GM12892 (cell line): Measurements from ENCODE around the gene WDR35.

Experiments used
- POLR2A ChIP-seq: IDR thresholded peaks from 2 replicates; pipeline ENCODE4 v1.6.1; 2011; ENCODE audit warnings: low read depth, low read length, control low read depth
- POLR2AphosphoS5 ChIP-seq: IDR thresholded peaks from 2 replicates; pipeline ENCODE4 v1.6.1; 2011; ENCODE audit warnings: low read depth, low read length, control low read depth
- TAF1 ChIP-seq: IDR thresholded peaks from 2 replicates; pipeline ENCODE4 v1.6.1; 2011; ENCODE audit warnings: low read depth, mild to moderate bottlenecking, control low read depth, low read length, borderline replicate concordance

DNA sequence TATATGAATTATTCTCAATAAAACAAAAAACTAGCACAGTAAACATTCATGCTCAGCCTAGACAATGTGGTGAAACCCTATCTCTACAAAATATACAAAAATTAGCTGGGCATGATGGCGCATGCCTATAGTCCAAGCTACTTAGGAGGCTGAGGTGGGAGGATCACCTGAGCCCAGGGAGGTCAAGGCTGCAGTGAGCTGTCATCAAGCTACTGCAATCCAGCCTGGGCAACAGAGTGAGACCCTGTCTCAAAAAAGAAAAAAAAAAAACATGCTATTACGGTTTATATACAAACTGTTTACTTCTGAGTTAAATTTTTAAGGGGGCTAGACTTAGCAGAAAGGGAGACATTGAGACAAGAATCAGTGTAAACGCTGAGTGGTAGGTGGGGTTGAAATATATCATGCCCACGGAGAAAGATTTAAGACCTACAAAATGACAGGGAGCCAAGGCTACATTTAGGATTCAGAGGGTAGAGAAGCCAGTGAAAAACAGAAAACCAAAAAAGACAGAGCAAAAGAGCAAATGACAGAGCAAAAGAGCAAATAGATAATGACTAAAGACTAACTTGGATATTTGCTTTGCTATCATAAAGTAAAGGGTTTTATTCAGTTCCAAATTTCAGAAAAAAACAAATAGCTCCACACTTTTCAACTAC is 95.6 kb downstream of the WDR35 start:
- TF ChIP-seq POLR2A (no peak), POLR2AphosphoS5 (no peak), TAF1 (no peak)
